Measurements from ENCODE around the gene FHAD1. TPM values are rescaled to one million over a fixed set of nuclear protein-coding genes. Genes with fewer than 3 reads are reported as not detected.

Gene FHAD1
- total and polyA plus RNA-seq, 2 of the 13 experiments (the other 11 are each of a cell fraction or from before 2014, with no cell fraction given), result not detected

DNA sequence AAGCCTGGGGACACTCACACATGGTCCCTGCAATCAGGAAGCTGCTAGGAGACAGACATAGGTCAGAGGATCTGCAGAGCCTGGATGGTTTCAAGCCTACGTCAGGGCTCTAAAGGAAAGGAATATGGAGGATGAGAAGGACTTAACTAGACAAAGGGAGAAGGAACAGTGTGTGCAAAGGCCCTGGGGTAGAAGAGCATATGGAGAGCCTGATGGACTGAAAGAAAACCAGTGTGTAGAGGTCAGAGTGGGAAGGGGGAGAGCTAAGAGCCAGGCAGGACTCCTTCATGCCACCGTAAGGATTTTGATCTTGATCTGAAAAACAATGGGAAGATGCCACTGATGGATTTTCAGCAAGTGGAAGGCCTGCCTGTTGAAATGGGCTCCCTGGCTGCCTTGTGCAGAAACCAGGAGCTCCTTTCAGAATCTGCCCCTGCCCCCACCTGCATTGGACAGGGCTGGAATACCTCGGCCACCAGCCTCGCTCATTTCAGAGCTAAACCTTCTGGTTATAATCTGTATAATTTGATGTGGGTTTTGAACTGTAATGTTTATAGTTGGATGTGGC lies 8.6 kb downstream of the FHAD1 start:
- intact Hi-C loops (cut with micrococcal nuclease; ENCODE audit: unreplicated experiment) (no loop called here), in situ Hi-C loops (cut with HindIII; ENCODE audit: extremely low pct_ligation_motif_present, low pct_unique_long_range_greater_than_20kb) (no loop called here)
- Histone ChIP-seq H3K27me3 (ENCODE audit: control insufficient read depth in 1 of 2, insufficient read depth in 2 of 2, low read length in 2 of 2) (peaks cover 0 to 30% of the 10 kb centered on the region in 2 experiments; a peak in 3 of 5 replicates), H4K20me1 (ENCODE audit: insufficient read depth, low read length) (no peaks in the 10 kb centered on the region), H3K9ac (ENCODE audit: insufficient read depth, low read depth, low read length) (no peak overlapping the region), H3K4me3 (replicated peaks in 1 of 3; ENCODE audit: insufficient read depth in 1 of 3, low read depth in 2 of 3, low read length in 3 of 3) (no peak overlapping the region), H3K4me2 (ENCODE audit: low read depth, low read length) (no peak overlapping the region), H2AFZ (ENCODE audit: low read length) (no peak overlapping the region), H3K4me1 (ENCODE audit: insufficient read depth, low read length) (peaks cover 16% of the 10 kb centered on the region), H3K9me3 (ENCODE audit: low read length) (no peaks in the 10 kb centered on the region), H3K36me3 (replicated peaks in 1 of 2; ENCODE audit: control insufficient read depth in 1 of 2, insufficient read depth in 2 of 2, low read length in 2 of 2) (no peaks in the 10 kb centered on the region), H3K79me2 (ENCODE audit: insufficient read depth, low read length) (no peaks in the 10 kb centered on the region), H3K27ac (ENCODE audit: extremely low read length, insufficient read depth, low read length) (no peak overlapping the region)
- BruUV-seq (replicated peaks), result no TSS peak
- no peak for ATAC-seq
- DNase-seq (ENCODE audit: low spot score), result no peak
- TF ChIP-seq, protein P1, sequence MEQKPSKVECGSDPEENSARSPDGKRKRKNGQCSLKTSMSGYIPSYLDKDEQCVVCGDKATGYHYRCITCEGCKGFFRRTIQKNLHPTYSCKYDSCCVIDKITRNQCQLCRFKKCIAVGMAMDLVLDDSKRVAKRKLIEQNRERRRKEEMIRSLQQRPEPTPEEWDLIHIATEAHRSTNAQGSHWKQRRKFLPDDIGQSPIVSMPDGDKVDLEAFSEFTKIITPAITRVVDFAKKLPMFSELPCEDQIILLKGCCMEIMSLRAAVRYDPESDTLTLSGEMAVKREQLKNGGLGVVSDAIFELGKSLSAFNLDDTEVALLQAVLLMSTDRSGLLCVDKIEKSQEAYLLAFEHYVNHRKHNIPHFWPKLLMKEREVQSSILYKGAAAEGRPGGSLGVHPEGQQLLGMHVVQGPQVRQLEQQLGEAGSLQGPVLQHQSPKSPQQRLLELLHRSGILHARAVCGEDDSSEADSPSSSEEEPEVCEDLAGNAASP (CRISPR knock-in tag; IDR thresholded peaks at IDR 0.05; ENCODE audit: borderline replicate concordance), result no peak
- TF ChIP-seq MEIS2 (CRISPR knock-in tag; IDR thresholded peaks at IDR 0.05) (no peak), CBX2 (IDR thresholded peaks at IDR 0.05; ENCODE audit: low read depth, low read length) (no peak), CBX2 (CRISPR knock-in tag; IDR thresholded peaks at IDR 0.05; ENCODE audit: low read depth) (no peak), ZMYM3 (CRISPR knock-in tag; IDR thresholded peaks at IDR 0.05) (0 out of 2 replicates have a peak, but pooled peaks have one; percentile 28), ZNF333 (CRISPR knock-in tag; IDR thresholded peaks at IDR 0.05; ENCODE audit: borderline replicate concordance) (no peak), HOXA7 (CRISPR knock-in tag; IDR thresholded peaks at IDR 0.05) (no peak)
- ChIA-PET POLR2A (no interaction called here), CTCF (ENCODE audit: low intra/inter-chr PET ratio, low total read pairs) (no interaction called here)
- FAIRE-seq, result no peak
- 55% methylated on average over 4 of the region's 4 CpGs for WGBS (ENCODE audit: low lambda C conversion rate)

DNA sequence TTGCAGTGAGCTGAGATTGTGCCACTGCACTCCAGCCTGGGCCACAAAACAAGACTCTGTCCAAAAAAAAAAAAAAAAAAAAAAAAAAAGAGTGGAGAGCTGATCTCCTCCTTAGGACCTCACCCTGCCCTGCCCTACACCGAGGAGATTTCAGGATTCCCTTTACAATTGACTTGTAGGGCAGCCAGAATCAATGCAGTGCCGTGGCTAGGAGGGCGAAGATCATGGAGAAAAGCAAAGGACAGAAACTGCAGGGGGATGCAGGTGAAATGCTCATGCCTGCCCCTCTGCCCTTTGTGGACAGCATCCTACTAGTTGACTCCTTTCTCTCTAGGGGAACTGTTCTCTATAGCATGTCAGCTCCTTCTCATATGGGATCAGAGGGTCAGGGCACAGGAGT lies 9.6 kb downstream of the FHAD1 start:
- FAIRE-seq, result no peak
- Histone ChIP-seq H3K9ac (ENCODE audit: insufficient read depth, low read depth, low read length) (no peak overlapping the region), H3K79me2 (ENCODE audit: insufficient read depth, low read length) (no peaks in the 10 kb centered on the region), H3K27ac (ENCODE audit: extremely low read length, insufficient read depth, low read length) (no peak overlapping the region), H3K4me1 (ENCODE audit: insufficient read depth, low read length) (peaks cover 25% of the 10 kb centered on the region), H3K36me3 (replicated peaks in 1 of 2; ENCODE audit: control insufficient read depth in 1 of 2, insufficient read depth in 2 of 2, low read length in 2 of 2) (no peaks in the 10 kb centered on the region), H3K27me3 (ENCODE audit: control insufficient read depth in 1 of 2, insufficient read depth in 2 of 2, low read length in 2 of 2) (peaks cover 0 to 28% of the 10 kb centered on the region in 2 experiments; a peak in 3 of 5 replicates), H2AFZ (ENCODE audit: low read length) (no peak overlapping the region), H4K20me1 (ENCODE audit: insufficient read depth, low read length) (no peaks in the 10 kb centered on the region), H3K9me3 (ENCODE audit: low read length) (no peaks in the 10 kb centered on the region), H3K4me2 (ENCODE audit: low read depth, low read length) (no peak overlapping the region), H3K4me3 (replicated peaks in 1 of 3; ENCODE audit: insufficient read depth in 1 of 3, low read depth in 2 of 3, low read length in 3 of 3) (no peak overlapping the region)
- no peak for DNase-seq (ENCODE audit: low spot score)
- ChIA-PET POLR2A (no interaction called here), CTCF (ENCODE audit: low intra/inter-chr PET ratio, low total read pairs) (no interaction called here)
- no TSS peak for BruUV-seq (replicated peaks)
- in situ Hi-C loops (cut with HindIII; ENCODE audit: extremely low pct_ligation_motif_present, low pct_unique_long_range_greater_than_20kb) (no loop called here), intact Hi-C loops (cut with micrococcal nuclease; ENCODE audit: unreplicated experiment) (no loop called here)
- 10% methylated on average over 3 of the region's 3 CpGs for WGBS (ENCODE audit: low lambda C conversion rate)
- no peak for ATAC-seq
- TF ChIP-seq TCF7 (IDR thresholded peaks at IDR 0.05; ENCODE audit: low read depth) (no peak), CBX1 (IDR thresholded peaks at IDR 0.05; ENCODE audit: low read depth) (no peak), U2AF1 (optimal IDR thresholded peaks at IDR 0.05; ENCODE audit: low read depth, low read length) (no peak)

Measured in HepG2 (cell line).